ENCODE results near the gene TRAF3IP1. TPM values are rescaled to one million over a fixed set of nuclear protein-coding genes. Genes with fewer than 3 reads are reported as not detected.

TRAF3IP1 gene
- total RNA-seq, 1 experiment from 2014 or later, result 8.2 TPM

- intact Hi-C loops (cut with micrococcal nuclease), result loop anchor here (5.0 to 10.0 kb wide), 2 partner anchors 63 to 510 kb away; no protein-coding TSS in a partner anchor
- peaks cover 29% of the 10 kb centered on the region for H3K36me3 ChIP-seq (ENCODE audit: low read depth, low read length)
- DNase-seq (no peak), ATAC-seq (no peak)
- peaks cover 16% of the 10 kb centered on the region for H3F3A ChIP-seq (ENCODE audit: low read length, unreplicated experiment)
- no peaks in the 10 kb centered on the region for H3K27me3 ChIP-seq (ENCODE audit: low read length)
- no peaks in the 10 kb centered on the region for H3K9me2 ChIP-seq (replicated peaks; ENCODE audit: low read length)
- TF ChIP-seq EZH2 (IDR thresholded peaks at IDR 0.05; ENCODE audit: low read length, unreplicated experiment) (no peak), CTCF (conservative IDR thresholded peaks at IDR 0.05; ENCODE audit: low read depth, low read length) (no peak)
- peak overlapping the region; percentile 75 for H3K9ac ChIP-seq (ENCODE audit: low read length)
- POLR2A ChIA-PET (ENCODE audit: unreplicated experiment), result no interaction called here
- H3K4me2 ChIP-seq (ENCODE audit: low read length), result peak overlapping the region; percentile 58
- H3K79me2 ChIP-seq (ENCODE audit: low read length), result peaks cover 80% of the 10 kb centered on the region
- CTCF ChIA-PET, result interaction anchor here (0.5 kb wide), 1 partner anchor 79 kb away, joined by 3 read pairs; no protein-coding TSS in a partner anchor
- no peak overlapping the region for H2AFZ ChIP-seq (ENCODE audit: low read length)
- H4K20me1 ChIP-seq (ENCODE audit: low read length), result no peaks in the 10 kb centered on the region
- peak overlapping the region; percentile 98 for H3K27ac ChIP-seq (ENCODE audit: low read length)
- peak overlapping the region; percentile 31; the same call in 1 of the 2 replicates for H3K4me3 ChIP-seq (ENCODE audit: low read length)
- H3K9me3 ChIP-seq (ENCODE audit: low read length), result no peaks in the 10 kb centered on the region
- TSS peak; percentile 47 for BruUV-seq (replicated peaks)
- peaks cover 67% of the 10 kb centered on the region for H3K4me1 ChIP-seq (ENCODE audit: insufficient read depth, low read length)
These were observed 114.8 kb downstream of the TRAF3IP1 start for GRCh38 chr2:238434846-238435751.

GRCh38 chr2:238435752-238436096 lies 115.4 kb downstream of the TRAF3IP1 start:
- Histone ChIP-seq H3K36me3 (ENCODE audit: low read depth, low read length) (peaks cover 28% of the 10 kb centered on the region), H3K27me3 (ENCODE audit: low read length) (no peaks in the 10 kb centered on the region), H3K79me2 (ENCODE audit: low read length) (peaks cover 80% of the 10 kb centered on the region), H3K27ac (ENCODE audit: low read length) (peak overlapping the region; percentile 98), H3K4me2 (ENCODE audit: low read length) (peak overlapping the region; percentile 58; the same call in 1 of the 2 replicates), H3K9me3 (ENCODE audit: low read length) (no peaks in the 10 kb centered on the region), H2AFZ (ENCODE audit: low read length) (no peak overlapping the region), H3K4me3 (ENCODE audit: low read length) (no peak overlapping the region), H3K4me1 (ENCODE audit: insufficient read depth, low read length) (peaks cover 73% of the 10 kb centered on the region), H3F3A (ENCODE audit: low read length, unreplicated experiment) (peaks cover 16% of the 10 kb centered on the region), H4K20me1 (ENCODE audit: low read length) (no peaks in the 10 kb centered on the region), H3K9ac (ENCODE audit: low read length) (peak overlapping the region; percentile 75; the same call in 1 of the 2 replicates), H3K9me2 (replicated peaks; ENCODE audit: low read length) (no peaks in the 10 kb centered on the region)
- ATAC-seq (no peak), DNase-seq (no peak)
- CTCF ChIA-PET, result no interaction called here
- POLR2A ChIA-PET (ENCODE audit: unreplicated experiment), result no interaction called here
- TF ChIP-seq CTCF (conservative IDR thresholded peaks at IDR 0.05; ENCODE audit: low read depth, low read length) (no peak), EZH2phosphoT487 (IDR thresholded peaks at IDR 0.05; ENCODE audit: borderline replicate concordance, low read length) (no peak), EZH2 (IDR thresholded peaks at IDR 0.05; ENCODE audit: low read length, unreplicated experiment) (no peak)
- BruUV-seq (replicated peaks), result no TSS peak
- intact Hi-C loops (cut with micrococcal nuclease), result loop anchor here (5.0 to 10.0 kb wide), 2 partner anchors 63 to 509 kb away; no protein-coding TSS in a partner anchor
